SK-N-SH treated with all-trans-retinoic acid at 6 μM for 48 hours (cell line): Measurements from ENCODE around the gene SIGLECL1.

ENCODE experiments used
- ATAC-seq: fragments of 200-7000 bp; cut with Tn5 transposase; 3 replicates; pipeline ENCODE4 v1.9.1; 2020; ENCODE audit warnings: mild to moderate bottlenecking, moderate library complexity
- BACH2 ChIP-seq: fragments of 250-450 bp; sonication (Bioruptor Pico); IDR thresholded peaks from 2 replicates; pipeline ENCODE4 v1.9.0; 2021; ENCODE audit warnings: mild to moderate bottlenecking, borderline replicate concordance
- CREB5 ChIP-seq: fragments of 250-450 bp; sonication (Bioruptor Pico); IDR thresholded peaks from 2 replicates; pipeline ENCODE4 v1.5.1; 2020; ENCODE audit warnings: low read depth, mild to moderate bottlenecking, moderate library complexity
- CSDC2 ChIP-seq: fragments of 250-450 bp; sonication (Bioruptor Pico); IDR thresholded peaks from 2 replicates; pipeline ENCODE4 v1.5.0; 2020; ENCODE audit warnings: mild to moderate bottlenecking, moderate library complexity
- CSRNP3 ChIP-seq: fragments of 250-450 bp; sonication (Bioruptor Pico); IDR thresholded peaks from 2 replicates; pipeline ENCODE4 v1.5.1; 2021; ENCODE audit warnings: mild to moderate bottlenecking, moderate library complexity
- ESRRG ChIP-seq: fragments of 250-450 bp; sonication (Bioruptor Pico); IDR thresholded peaks from 2 replicates; pipeline ENCODE4 v1.6.1; 2021; ENCODE audit warnings: mild to moderate bottlenecking
- GLIS3 ChIP-seq: fragments of 250-450 bp; sonication (Bioruptor Pico); IDR thresholded peaks from 2 replicates; pipeline ENCODE4 v1.5.0; 2020; ENCODE audit warnings: mild to moderate bottlenecking, moderate library complexity
- ISL1 ChIP-seq: fragments of 250-450 bp; sonication (Bioruptor Pico); IDR thresholded peaks from 2 replicates; pipeline ENCODE4 v2.1.2; 2022; ENCODE audit warnings: mild to moderate bottlenecking, moderate library complexity
- OSR1 ChIP-seq: fragments of 250-450 bp; sonication (Bioruptor Pico); IDR thresholded peaks from 2 replicates; pipeline ENCODE4 v1.8.0; 2022; ENCODE audit warnings: moderate library complexity, mild to moderate bottlenecking, inconsistent platforms
- PATZ1 ChIP-seq: fragments of 250-450 bp; sonication (Bioruptor Pico); IDR thresholded peaks from 2 replicates; pipeline ENCODE4 v1.8.0; 2020; ENCODE audit warnings: mild to moderate bottlenecking, moderate library complexity, borderline replicate concordance
- POU6F1 ChIP-seq: fragments of 250-450 bp; sonication (Bioruptor Pico); IDR thresholded peaks from 2 replicates; pipeline ENCODE4 v1.8.0; 2021; ENCODE audit warnings: low read depth, mild to moderate bottlenecking, moderate library complexity, borderline replicate concordance
- PPARA ChIP-seq: fragments of 250-450 bp; sonication (Bioruptor Pico); IDR thresholded peaks from 2 replicates; pipeline ENCODE4 v1.5.0; 2020; ENCODE audit warnings: mild to moderate bottlenecking, borderline replicate concordance
- SNAI2 ChIP-seq: fragments of 250-450 bp; sonication (Bioruptor Pico); IDR thresholded peaks from 2 replicates; pipeline ENCODE4 v1.5.0; 2020; ENCODE audit warnings: mild to moderate bottlenecking, moderate library complexity
- TCF4 ChIP-seq: fragments of 250-450 bp; sonication (Bioruptor Pico); IDR thresholded peaks from 2 replicates; pipeline ENCODE4 v1.8.0; 2021; ENCODE audit warnings: mild to moderate bottlenecking, moderate library complexity, borderline replicate concordance
- TSHZ2 ChIP-seq: fragments of 250-450 bp; sonication (Bioruptor Pico); IDR thresholded peaks from 2 replicates; pipeline ENCODE4 v1.5.0; 2020; ENCODE audit warnings: mild to moderate bottlenecking, moderate library complexity
- ZC3H10 ChIP-seq: fragments of 250-450 bp; sonication (Bioruptor Pico); IDR thresholded peaks from 2 replicates; pipeline ENCODE4 v1.5.1; 2021; ENCODE audit warnings: mild to moderate bottlenecking, moderate library complexity
- ZFP3 ChIP-seq: fragments of 250-450 bp; sonication (Bioruptor Pico); IDR thresholded peaks from 2 replicates; pipeline ENCODE4 v1.5.0; 2020; ENCODE audit warnings: mild to moderate bottlenecking, moderate library complexity
- ZNF565 ChIP-seq: fragments of 450-650 bp; formaldehyde crosslinking; conservative IDR thresholded peaks from 2 replicates; pipeline ENCODE4 v1.5.0; 2020; ENCODE audit warnings: low read depth, mild to moderate bottlenecking, moderate library complexity
- ZNF70 ChIP-seq: fragments of 450-650 bp; formaldehyde crosslinking; IDR thresholded peaks from 2 replicates; pipeline ENCODE4 v1.5.0; 2020; ENCODE audit warnings: mild to moderate bottlenecking, moderate library complexity
- ZNF8 ChIP-seq: fragments of 450-650 bp; formaldehyde crosslinking; IDR thresholded peaks from 2 replicates; pipeline ENCODE4 v1.5.0; 2020; ENCODE audit warnings: mild to moderate bottlenecking, moderate library complexity

The SIGLECL1 gene

GRCh38 chr19:51271067-51271466 is 20.2 kb downstream of the SIGLECL1 start:
- no peak for ATAC-seq
- no peak for TF ChIP-seq ESRRG
- no peak for TF ChIP-seq CREB5 (CRISPR knock-in tag)
- no peak for TF ChIP-seq OSR1 (CRISPR knock-in tag)
- TF ChIP-seq ZNF8 (CRISPR knock-in tag), result no peak
- TF ChIP-seq GLIS3, result no peak
- TF ChIP-seq, all 23 proteins: peak for 0

- no peak for ATAC-seq
- TF ChIP-seq ZNF565 (CRISPR knock-in tag), result no peak
- TF ChIP-seq TSHZ2 (CRISPR knock-in tag), result no peak
- no peak for TF ChIP-seq OSR1 (CRISPR knock-in tag)
- TF ChIP-seq BACH2 (CRISPR knock-in tag), result no peak
- no peak for TF ChIP-seq PPARA (CRISPR knock-in tag)
- TF ChIP-seq CREB5 (CRISPR knock-in tag), result no peak
- no peak for TF ChIP-seq CSRNP3 (CRISPR knock-in tag)
- TF ChIP-seq SNAI2 (CRISPR knock-in tag), result no peak
- TF ChIP-seq TCF4 (CRISPR knock-in tag), result no peak
- TF ChIP-seq GLIS3, result no peak
- no peak for TF ChIP-seq ZNF70
- TF ChIP-seq ZC3H10 (CRISPR knock-in tag), result no peak
- no peak for TF ChIP-seq ZFP3
- TF ChIP-seq CSDC2 (CRISPR knock-in tag), result no peak
- no peak for TF ChIP-seq ISL1 (CRISPR knock-in tag)
- no peak for TF ChIP-seq PATZ1
- no peak for TF ChIP-seq ESRRG
Observed at GRCh38 chr19:51272183-51272810, 21.4 kb downstream of the SIGLECL1 start.

- no peak for ATAC-seq
- TF ChIP-seq ZC3H10 (CRISPR knock-in tag) (no peak), CREB5 (CRISPR knock-in tag) (no peak), OSR1 (CRISPR knock-in tag) (no peak), POU6F1 (CRISPR knock-in tag) (no peak)
Observed at GRCh38 chr19:51274049-51274770, 23.3 kb downstream of the SIGLECL1 start.
